Tongue (tissue), 2 donors: ENCODE results near the gene RAPGEF4. TPM values are rescaled to one million over a fixed set of nuclear protein-coding genes. Genes with fewer than 3 reads are reported as not detected.
A peak's percentile ranks its signal among the peaks of the same experiment; 100 is the strongest.

ENCODE experiments used
- DNase-seq: peaks from one replicate; pipeline ENCODE4 v3.0.0-alpha.2; 2015
- total RNA-seq: library from RNA; depleted of rRNA; stranded (reverse); fragments of >200 nt; gene quantifications from one replicate; pipeline ENCODE4 v1.2.3, GENCODE V29; 2014

The RAPGEF4 gene
- total RNA-seq, 1 donor from 2014 or later = 11.3 TPM

- DNase-seq = no peak
Observed at GRCh38 chr2:172861098-172861497, 125.5 kb downstream of the RAPGEF4 start.

- peak; percentile 43 for DNase-seq
Observed at GRCh38 chr2:172861656-172862476, 126.2 kb downstream of the RAPGEF4 start.

- DNase-seq = no peak
Observed at GRCh38 chr2:172863341-172863740, 127.7 kb downstream of the RAPGEF4 start.

GRCh38 chr2:172864182-172864581 lies 128.5 kb downstream of the RAPGEF4 start:
- peak; percentile 58 for DNase-seq

GRCh38 chr2:172865422-172865821 lies 129.8 kb downstream of the RAPGEF4 start:
- no peak for DNase-seq

DNA sequence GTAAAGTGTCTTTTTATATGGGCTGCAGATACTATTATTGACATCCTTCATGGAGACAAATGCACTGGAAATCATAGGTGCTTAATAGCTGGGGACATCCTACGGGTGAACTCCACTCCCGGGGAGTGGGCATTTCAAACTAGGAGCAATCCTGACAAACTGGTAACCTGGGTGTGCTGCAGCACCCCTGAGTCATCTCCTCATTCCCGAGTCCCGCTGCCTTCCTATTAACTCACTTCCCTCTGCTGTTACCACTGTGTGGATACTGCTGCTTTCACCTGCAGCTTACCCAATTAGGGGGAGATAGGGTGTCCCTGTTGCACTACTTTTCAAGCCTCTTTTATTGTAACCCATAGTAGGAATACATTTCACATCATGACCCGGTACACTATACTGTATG lies 134.2 kb downstream of the RAPGEF4 start:
- DNase-seq = no peak

- DNase-seq = no peak
Observed at GRCh38 chr2:172870396-172870795, 134.8 kb downstream of the RAPGEF4 start.

- no peak for DNase-seq
Observed at GRCh38 chr2:172877826-172878225, 142.2 kb downstream of the RAPGEF4 start.

DNA sequence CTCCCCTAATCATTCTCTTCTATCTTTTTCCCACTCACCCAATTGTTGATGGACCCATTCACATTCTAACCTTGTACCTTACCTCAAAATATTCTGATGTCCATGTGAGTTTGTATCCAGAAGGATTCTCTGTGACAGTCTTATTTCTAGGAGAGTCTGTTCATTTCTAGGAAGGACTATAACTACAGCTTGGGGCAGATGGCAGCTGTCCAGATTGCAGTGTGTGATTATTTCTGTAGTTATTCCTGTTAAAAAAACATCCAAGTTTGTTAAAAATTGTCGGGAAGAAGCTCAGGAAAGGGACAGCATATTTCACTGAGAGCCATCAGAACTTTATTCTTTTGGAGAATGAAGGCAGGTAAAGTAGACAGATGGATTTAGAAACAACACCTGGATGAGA lies 142.6 kb downstream of the RAPGEF4 start:
- no peak for DNase-seq

- DNase-seq = peak; percentile 68
Observed at GRCh38 chr2:172884336-172884735, 148.7 kb downstream of the RAPGEF4 start.

- no peak for DNase-seq
Observed at GRCh38 chr2:172885996-172886395, 150.4 kb downstream of the RAPGEF4 start.

DNA sequence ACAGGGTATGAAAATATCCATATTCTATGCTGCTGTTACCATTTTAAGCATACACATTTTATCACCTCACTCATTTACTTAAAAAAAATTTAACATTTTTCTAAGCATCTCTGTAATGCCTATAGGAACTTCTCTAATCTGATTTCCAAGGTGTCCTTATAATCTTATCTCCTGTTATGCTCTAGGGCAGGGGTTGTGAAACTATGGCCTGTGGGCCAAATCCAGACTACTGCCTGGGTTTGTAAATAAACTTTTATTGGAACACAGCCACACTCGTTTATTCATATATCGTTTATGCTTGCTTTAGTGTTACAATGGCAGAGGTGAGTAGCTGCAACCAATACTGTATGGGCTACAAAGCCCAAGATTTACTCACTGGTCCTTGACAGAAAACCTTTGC lies 151.6 kb downstream of the RAPGEF4 start:
- no peak for DNase-seq

GRCh38 chr2:172888714-172889669 lies 153.3 kb downstream of the RAPGEF4 start:
- peak; percentile 40 for DNase-seq

DNA sequence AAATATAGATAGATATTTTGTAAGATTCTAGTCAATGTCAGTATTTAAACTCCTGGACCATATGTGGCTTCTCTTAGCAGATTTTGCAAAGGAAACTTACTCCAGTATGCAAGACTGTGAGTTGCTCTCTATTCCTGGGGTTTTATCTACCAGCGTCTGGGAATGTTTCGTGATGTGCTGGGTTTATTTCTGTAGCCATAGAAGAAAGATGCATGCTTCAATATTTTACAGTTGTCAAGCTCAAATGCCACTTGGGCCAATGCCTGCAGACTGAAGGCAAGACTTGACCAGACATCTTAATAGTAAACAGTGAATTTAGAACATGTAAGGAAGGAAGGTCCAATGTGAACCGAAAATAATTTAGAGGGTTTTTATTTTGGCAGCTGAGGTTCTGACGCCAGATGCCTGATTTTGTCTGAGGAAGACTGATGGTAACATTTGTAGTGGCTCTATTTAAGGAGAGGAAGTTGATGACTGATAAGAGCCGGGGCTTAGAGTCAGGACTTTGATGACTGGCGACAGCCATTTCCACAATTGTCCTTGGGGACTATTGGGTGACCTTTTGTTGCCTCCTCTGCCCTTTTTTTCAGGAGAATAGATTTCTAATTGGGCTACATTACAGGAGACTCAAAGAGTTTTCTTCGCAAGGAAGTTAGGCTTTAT lies 154.3 kb downstream of the RAPGEF4 start:
- DNase-seq = peak; percentile 88

DNA sequence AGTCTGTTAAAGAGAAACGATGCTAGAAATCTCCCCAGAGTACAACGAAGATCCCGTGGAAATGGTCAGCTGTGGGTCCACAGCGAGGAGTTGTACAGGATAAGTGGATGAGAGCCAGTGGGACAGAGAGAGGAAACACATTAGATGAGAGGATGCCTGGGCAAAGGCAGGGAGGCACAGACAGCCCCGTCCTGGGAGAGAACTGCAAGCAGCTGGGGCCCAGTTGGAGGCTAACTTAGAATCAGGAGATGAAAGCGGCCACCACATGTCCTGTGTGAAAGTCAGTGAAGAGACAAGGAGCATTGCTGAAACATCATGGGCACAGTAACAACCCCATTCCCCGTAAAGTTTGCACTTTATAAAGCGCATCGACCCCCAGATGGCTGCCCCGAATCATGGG lies 157.5 kb downstream of the RAPGEF4 start:
- peak; percentile 44 for DNase-seq

GRCh38 chr2:172893671-172894070 lies 158.0 kb downstream of the RAPGEF4 start:
- no peak for DNase-seq

DNA sequence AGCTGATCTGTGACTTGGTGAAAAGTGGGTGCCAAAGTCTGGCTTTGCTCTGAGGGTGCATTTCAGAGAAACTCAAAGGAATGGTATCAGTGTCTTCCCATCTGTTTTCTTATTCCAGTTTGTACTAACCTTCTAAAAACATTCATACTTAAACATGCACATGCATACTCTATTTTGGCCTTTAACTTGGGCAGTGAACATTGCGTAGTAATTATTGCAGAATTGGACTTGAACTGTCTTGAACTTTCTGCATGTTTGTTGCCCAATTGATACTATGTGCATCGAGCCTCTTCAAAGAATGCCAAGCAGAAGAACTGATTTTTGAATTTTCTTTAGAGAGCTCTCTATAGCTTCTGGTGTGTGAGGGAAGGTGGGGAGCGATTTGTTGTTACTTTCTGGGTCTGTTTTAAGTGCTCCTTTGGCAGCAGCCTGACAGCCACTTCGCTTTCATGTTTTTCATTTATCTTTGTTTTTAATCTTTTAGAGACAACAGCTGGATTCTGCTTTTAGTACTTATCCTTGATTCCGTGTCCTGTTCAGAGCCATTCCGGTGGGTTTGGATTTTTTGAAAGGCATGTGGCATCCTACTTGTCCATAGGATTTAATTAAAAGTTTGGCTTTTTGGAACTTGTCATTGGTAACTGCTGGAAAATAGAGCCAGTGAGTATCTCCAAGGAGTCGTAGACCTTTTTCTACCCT lies 159.2 kb downstream of the RAPGEF4 start:
- no peak for DNase-seq

DNA sequence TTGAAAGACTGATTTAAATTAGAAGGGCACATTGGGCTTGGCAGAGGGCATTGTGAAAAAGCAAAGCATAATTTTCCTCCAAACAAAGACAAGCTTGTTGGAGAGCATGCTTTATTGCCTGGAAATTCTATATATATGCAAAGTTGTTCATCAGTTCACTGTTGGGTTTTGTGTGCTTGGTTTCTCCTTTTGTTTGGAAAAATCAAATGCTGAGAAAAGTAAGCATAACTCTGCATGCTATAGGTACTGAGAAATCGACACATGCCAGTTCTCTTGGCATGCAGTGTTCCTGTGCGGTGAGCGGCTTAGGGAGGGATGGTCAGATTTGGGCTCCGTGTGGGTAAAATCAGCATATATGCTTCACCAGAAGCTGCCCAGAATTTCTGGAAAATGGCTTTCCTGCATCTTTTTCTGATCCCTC lies 161.0 kb downstream of the RAPGEF4 start:
- DNase-seq = no peak

- DNase-seq = no peak
Observed at GRCh38 chr2:172900871-172901270, 165.2 kb downstream of the RAPGEF4 start.

DNA sequence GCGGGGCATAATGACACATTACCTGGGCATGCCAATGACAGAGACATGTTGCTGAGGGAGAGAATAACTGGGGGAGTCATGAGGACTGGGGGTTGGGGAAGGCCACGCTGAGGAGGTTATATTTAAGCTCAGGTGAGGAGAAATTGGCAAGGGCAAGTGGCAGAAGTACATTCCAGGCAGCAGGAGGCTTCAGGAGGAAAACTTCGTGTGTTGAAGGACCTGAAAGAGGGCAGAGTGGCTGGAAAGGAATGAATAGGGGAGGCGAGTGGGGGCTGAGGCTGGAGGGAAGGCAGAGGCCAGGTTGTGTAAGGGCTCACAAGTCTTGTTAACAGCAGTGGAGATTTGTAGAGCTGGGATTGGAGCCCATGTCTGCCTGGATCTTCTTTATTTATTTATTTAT lies 166.3 kb downstream of the RAPGEF4 start:
- DNase-seq = no peak

GRCh38 chr2:172904236-172904635 lies 168.6 kb downstream of the RAPGEF4 start:
- DNase-seq = no peak
